Measurements from ENCODE around the gene KRT17.

- TF ChIP-seq POLR2A (IDR thresholded peaks at IDR 0.05; ENCODE audit: low read depth, low read length) = no peak
- no peak for TF ChIP-seq CTCF (conservative IDR thresholded peaks at IDR 0.05; ENCODE audit: low read depth, low read length)
- TF ChIP-seq RCOR1 (IDR thresholded peaks at IDR 0.05; ENCODE audit: insufficient replicate concordance, low read length) = no peak
- TF ChIP-seq NFE2L2 (IDR thresholded peaks at IDR 0.05; ENCODE audit: low read depth, low read length) = no peak
- no peak for TF ChIP-seq SMC3 (IDR thresholded peaks at IDR 0.05; ENCODE audit: low read depth, low read length)
- TF ChIP-seq, protein P1, sequence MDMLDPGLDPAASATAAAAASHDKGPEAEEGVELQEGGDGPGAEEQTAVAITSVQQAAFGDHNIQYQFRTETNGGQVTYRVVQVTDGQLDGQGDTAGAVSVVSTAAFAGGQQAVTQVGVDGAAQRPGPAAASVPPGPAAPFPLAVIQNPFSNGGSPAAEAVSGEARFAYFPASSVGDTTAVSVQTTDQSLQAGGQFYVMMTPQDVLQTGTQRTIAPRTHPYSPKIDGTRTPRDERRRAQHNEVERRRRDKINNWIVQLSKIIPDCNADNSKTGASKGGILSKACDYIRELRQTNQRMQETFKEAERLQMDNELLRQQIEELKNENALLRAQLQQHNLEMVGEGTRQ (IDR thresholded peaks at IDR 0.05; ENCODE audit: low read depth, low read length) = no peak
These were observed 34.5 kb upstream of the KRT17 start for GRCh38 chr17:41658846-41659245.

Data from IMR-90 (cell line).